ENCODE measurements around the gene FAM222B.

The FAM222B gene

GRCh38 chr17:28887871-28888471 lies 45.4 kb upstream of the FAM222B start:
- Mint-ChIP-seq H3K4me3 (no peak overlapping the region), H3K9me3 (no peaks in the 10 kb centered on the region), H3K27ac (no peak overlapping the region), H3K36me3 (ENCODE audit: low read depth) (peaks cover 25% of the 10 kb centered on the region), H3K27me3 (ENCODE audit: low read depth, poor library complexity) (no peaks in the 10 kb centered on the region), H3K4me1 (peaks cover 37% of the 10 kb centered on the region)
- no peak for DNase-seq
- TF ChIP-seq CTCF (IDR thresholded peaks at IDR 0.05) = no peak

- no peak overlapping the region for H3K4me3 Mint-ChIP-seq
- TF ChIP-seq CTCF (IDR thresholded peaks at IDR 0.05) = no peak
- H3K36me3 Mint-ChIP-seq (ENCODE audit: low read depth) = peaks cover 13% of the 10 kb centered on the region
- no peak for DNase-seq
- peaks cover 20% of the 10 kb centered on the region for H3K4me1 Mint-ChIP-seq
- no peaks in the 10 kb centered on the region for H3K9me3 Mint-ChIP-seq
- H3K27me3 Mint-ChIP-seq (ENCODE audit: low read depth, poor library complexity) = no peaks in the 10 kb centered on the region
- H3K27ac Mint-ChIP-seq = peak overlapping the region; percentile 86
Observed at GRCh38 chr17:28885951-28886350, 43.4 kb upstream of the FAM222B start.

- no peak for TF ChIP-seq CTCF (IDR thresholded peaks at IDR 0.05)
- H3K36me3 Mint-ChIP-seq (ENCODE audit: low read depth) = peaks cover 9% of the 10 kb centered on the region
- no peak overlapping the region for H3K4me3 Mint-ChIP-seq
- no peaks in the 10 kb centered on the region for H3K9me3 Mint-ChIP-seq
- peaks cover 15% of the 10 kb centered on the region for H3K4me1 Mint-ChIP-seq
- no peak overlapping the region for H3K27ac Mint-ChIP-seq
- no peaks in the 10 kb centered on the region for H3K27me3 Mint-ChIP-seq (ENCODE audit: low read depth, poor library complexity)
- no peak for DNase-seq
Observed at GRCh38 chr17:28885363-28885762, 42.8 kb upstream of the FAM222B start.

- Mint-ChIP-seq H3K27me3 (ENCODE audit: low read depth, poor library complexity) (no peaks in the 10 kb centered on the region), H3K27ac (peak overlapping the region; percentile 29), H3K9me3 (no peaks in the 10 kb centered on the region), H3K4me1 (peaks cover 10% of the 10 kb centered on the region), H3K36me3 (ENCODE audit: low read depth) (peaks cover 11% of the 10 kb centered on the region), H3K4me3 (no peak overlapping the region)
- no peak for DNase-seq
- no peak for TF ChIP-seq CTCF (IDR thresholded peaks at IDR 0.05)
Observed at GRCh38 chr17:28883967-28884702, 41.5 kb upstream of the FAM222B start.

GRCh38 chr17:28882154-28882895 lies 39.7 kb upstream of the FAM222B start:
- no peaks in the 10 kb centered on the region for H3K27me3 Mint-ChIP-seq (ENCODE audit: low read depth, poor library complexity)
- peaks cover 4% of the 10 kb centered on the region for H3K4me1 Mint-ChIP-seq
- H3K27ac Mint-ChIP-seq = peak overlapping the region; percentile 45
- TF ChIP-seq CTCF (IDR thresholded peaks at IDR 0.05) = no peak
- H3K4me3 Mint-ChIP-seq = no peak overlapping the region
- peaks cover 9% of the 10 kb centered on the region for H3K9me3 Mint-ChIP-seq
- peaks cover 23% of the 10 kb centered on the region for H3K36me3 Mint-ChIP-seq (ENCODE audit: low read depth)
- no peak for DNase-seq

All from nephron progenitor cell (in vitro differentiated cells).